ENCODE results near the gene RASSF8.

DNA sequence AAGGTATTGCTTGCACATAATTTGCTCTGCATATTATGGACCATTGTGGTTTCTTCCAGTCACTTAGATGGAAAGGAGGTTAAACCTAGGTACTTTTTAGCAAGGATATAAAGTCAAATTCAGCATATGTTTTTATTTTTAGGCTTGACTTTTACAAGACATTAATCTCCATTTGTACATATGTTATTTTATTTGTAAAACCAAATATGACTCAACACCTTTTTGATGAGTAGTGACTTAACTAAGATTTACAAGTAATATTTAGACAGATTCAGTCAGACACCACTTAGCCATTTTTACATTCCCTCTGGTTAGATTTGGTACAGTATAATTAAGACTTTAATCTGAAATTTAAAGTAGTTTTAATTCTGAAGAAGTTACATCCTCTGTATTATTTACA lies 111.3 kb downstream of the RASSF8 start:
- TF ChIP-seq, protein P1, sequence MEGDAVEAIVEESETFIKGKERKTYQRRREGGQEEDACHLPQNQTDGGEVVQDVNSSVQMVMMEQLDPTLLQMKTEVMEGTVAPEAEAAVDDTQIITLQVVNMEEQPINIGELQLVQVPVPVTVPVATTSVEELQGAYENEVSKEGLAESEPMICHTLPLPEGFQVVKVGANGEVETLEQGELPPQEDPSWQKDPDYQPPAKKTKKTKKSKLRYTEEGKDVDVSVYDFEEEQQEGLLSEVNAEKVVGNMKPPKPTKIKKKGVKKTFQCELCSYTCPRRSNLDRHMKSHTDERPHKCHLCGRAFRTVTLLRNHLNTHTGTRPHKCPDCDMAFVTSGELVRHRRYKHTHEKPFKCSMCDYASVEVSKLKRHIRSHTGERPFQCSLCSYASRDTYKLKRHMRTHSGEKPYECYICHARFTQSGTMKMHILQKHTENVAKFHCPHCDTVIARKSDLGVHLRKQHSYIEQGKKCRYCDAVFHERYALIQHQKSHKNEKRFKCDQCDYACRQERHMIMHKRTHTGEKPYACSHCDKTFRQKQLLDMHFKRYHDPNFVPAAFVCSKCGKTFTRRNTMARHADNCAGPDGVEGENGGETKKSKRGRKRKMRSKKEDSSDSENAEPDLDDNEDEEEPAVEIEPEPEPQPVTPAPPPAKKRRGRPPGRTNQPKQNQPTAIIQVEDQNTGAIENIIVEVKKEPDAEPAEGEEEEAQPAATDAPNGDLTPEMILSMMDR (IDR thresholded peaks at IDR 0.05), result no peak
- no peak for TF ChIP-seq EZH2 (IDR thresholded peaks at IDR 0.05)
